Right atrium auricular region (tissue), 2 donors: ENCODE measurements around the gene AGBL4. TPM values are rescaled to one million over a fixed set of nuclear protein-coding genes. Genes with fewer than 3 reads are reported as not detected.

ENCODE experiments used
- DNase-seq: peaks from one replicate; pipeline ENCODE4 v3.0.0-alpha.2; 2019; ENCODE audit warnings: low spot score
- H3K27ac ChIP-seq, 2 donors: fragments of 200-600 bp; sonication (generic); 1 replicate in 1 of 2; 2 replicates in 1 of 2; pipeline ENCODE4 v1.5.1; 2016 to 2019
- H3K27me3 ChIP-seq, 2 donors: fragments of 200-600 bp; sonication (generic); one replicate each; pipeline versions ENCODE4 v1.5.1 to v1.6.0; 2017 to 2019
- H3K36me3 ChIP-seq: fragments of 200-600 bp; sonication (generic); one replicate; pipeline ENCODE4 v1.5.1; 2016
- H3K4me1 ChIP-seq, 2 donors: fragments of 200-600 bp; sonication (generic); one replicate each; pipeline versions ENCODE4 v1.5.1 to v1.6.0; 2017 to 2019
- H3K4me3 ChIP-seq, 2 donors: fragments of 200-600 bp; sonication (generic); 1 replicate in 1 of 2; 2 replicates in 1 of 2; pipeline ENCODE4 v1.5.1; 2017 to 2019; ENCODE audit warnings: mild to moderate bottlenecking in 1 of 2, moderate library complexity in 1 of 2
- H3K9me3 ChIP-seq, 2 donors: fragments of 200-600 bp; sonication (generic); one replicate each; pipeline ENCODE4 v1.5.1; 2019
- total RNA-seq, 2 donors: library from RNA; depleted of rRNA; stranded (reverse); fragments of >200 nt; gene quantifications; one replicate each; pipeline ENCODE4 v1.1.0, GENCODE V29; 2016
- TF ChIP-seq, protein P1 (sequence below), 2 donors: fragments of 200-600 bp; sonication (generic); IDR thresholded peaks; one replicate each; pipeline ENCODE4 v1.5.1; 2019; ENCODE audit warnings: antibody characterized with exemption in 2 of 2

The AGBL4 gene
- total RNA-seq, 2 donors from 2014 or later: 0.94 to 1.7 TPM

GRCh38 chr1:48937732-48938131 lies 1086.0 kb downstream of the AGBL4 start:
- H3K27me3 ChIP-seq: no peaks in the 10 kb centered on the region
- no peaks in the 10 kb centered on the region for H3K9me3 ChIP-seq
- H3K4me3 ChIP-seq: no peak overlapping the region
- no peaks in the 10 kb centered on the region for H3K36me3 ChIP-seq
- no peaks in the 10 kb centered on the region for H3K4me1 ChIP-seq
- TF ChIP-seq, protein P1, sequence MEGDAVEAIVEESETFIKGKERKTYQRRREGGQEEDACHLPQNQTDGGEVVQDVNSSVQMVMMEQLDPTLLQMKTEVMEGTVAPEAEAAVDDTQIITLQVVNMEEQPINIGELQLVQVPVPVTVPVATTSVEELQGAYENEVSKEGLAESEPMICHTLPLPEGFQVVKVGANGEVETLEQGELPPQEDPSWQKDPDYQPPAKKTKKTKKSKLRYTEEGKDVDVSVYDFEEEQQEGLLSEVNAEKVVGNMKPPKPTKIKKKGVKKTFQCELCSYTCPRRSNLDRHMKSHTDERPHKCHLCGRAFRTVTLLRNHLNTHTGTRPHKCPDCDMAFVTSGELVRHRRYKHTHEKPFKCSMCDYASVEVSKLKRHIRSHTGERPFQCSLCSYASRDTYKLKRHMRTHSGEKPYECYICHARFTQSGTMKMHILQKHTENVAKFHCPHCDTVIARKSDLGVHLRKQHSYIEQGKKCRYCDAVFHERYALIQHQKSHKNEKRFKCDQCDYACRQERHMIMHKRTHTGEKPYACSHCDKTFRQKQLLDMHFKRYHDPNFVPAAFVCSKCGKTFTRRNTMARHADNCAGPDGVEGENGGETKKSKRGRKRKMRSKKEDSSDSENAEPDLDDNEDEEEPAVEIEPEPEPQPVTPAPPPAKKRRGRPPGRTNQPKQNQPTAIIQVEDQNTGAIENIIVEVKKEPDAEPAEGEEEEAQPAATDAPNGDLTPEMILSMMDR (IDR thresholded peaks at IDR 0.05): no peak
- DNase-seq: no peak
- H3K27ac ChIP-seq: no peak overlapping the region

- DNase-seq: no peak
- H3K36me3 ChIP-seq: no peaks in the 10 kb centered on the region
- H3K4me3 ChIP-seq: no peak overlapping the region
- no peak overlapping the region for H3K27ac ChIP-seq
- no peaks in the 10 kb centered on the region for H3K27me3 ChIP-seq
- peaks cover 0 to 6% of the 10 kb centered on the region in 2 donors for H3K4me1 ChIP-seq
- TF ChIP-seq, protein P1 (IDR thresholded peaks at IDR 0.05): no peak
- no peaks in the 10 kb centered on the region for H3K9me3 ChIP-seq
These were observed 1087.3 kb downstream of the AGBL4 start for GRCh38 chr1:48936436-48936835.

DNA sequence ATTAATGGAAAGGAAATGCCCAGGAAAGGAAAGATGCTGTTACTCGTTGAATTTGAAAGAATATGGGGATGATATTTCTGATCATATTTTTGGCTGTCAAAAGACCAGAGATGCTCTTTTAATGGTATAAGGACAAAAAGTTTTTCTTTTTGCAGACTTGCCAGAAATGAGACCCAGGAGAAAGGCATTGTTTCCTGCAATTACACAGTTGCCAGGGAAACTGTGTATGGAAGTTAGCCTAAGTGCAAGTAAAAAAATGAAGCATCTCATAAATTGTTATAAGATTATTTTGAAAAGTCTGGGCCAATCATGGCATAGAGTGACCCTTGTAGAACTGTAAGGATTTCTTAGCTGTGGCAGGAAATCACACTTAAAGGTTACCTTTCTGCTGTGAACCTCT lies 1091.4 kb downstream of the AGBL4 start:
- Histone ChIP-seq H3K4me3 (no peak overlapping the region), H3K4me1 (peaks cover 0 to 10% of the 10 kb centered on the region in 2 donors), H3K9me3 (no peaks in the 10 kb centered on the region), H3K27me3 (no peaks in the 10 kb centered on the region), H3K27ac (no peak overlapping the region), H3K36me3 (no peaks in the 10 kb centered on the region)
- no peak for DNase-seq
- TF ChIP-seq, protein P1 (IDR thresholded peaks at IDR 0.05): no peak

DNA sequence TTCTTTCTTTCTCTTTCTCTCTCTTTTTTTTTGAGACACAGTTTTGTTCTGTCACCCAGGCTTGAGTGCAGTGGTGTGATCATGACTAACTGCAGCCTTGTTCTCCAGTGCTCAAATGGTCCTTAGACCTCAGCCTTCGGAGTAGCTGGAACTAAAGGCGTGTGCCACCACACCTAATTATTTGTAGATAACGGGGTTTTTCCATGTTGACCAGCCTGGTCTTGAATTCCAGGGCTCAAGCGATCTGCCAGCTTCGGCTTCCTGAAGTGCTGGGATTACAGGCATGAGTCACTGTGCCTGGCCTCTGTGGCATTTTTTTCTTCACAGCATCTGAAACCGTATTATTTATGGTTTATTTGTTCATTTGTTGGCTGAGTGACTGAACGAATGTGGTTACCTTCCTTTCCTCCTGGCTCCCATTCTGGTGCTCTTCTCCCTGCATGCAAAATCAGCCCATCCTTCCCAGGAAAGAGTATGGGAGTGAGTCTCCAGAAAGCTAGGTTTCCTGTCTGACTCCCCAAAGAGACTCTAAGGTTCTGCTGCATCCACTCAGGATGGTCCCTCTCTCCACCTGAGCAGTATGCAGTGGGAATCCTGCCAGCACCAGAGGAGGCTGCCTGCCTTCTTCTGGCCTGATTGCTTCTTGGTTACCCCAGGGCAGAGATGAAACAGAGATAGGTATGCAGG lies 1092.1 kb downstream of the AGBL4 start:
- H3K36me3 ChIP-seq: no peaks in the 10 kb centered on the region
- H3K4me3 ChIP-seq: no peak overlapping the region
- TF ChIP-seq, protein P1 (IDR thresholded peaks at IDR 0.05): no peak
- no peaks in the 10 kb centered on the region for H3K9me3 ChIP-seq
- H3K27ac ChIP-seq: no peak overlapping the region
- DNase-seq: no peak
- H3K27me3 ChIP-seq: no peaks in the 10 kb centered on the region
- H3K4me1 ChIP-seq: peaks cover 0 to 10% of the 10 kb centered on the region in 2 donors

- H3K27ac ChIP-seq: no peak overlapping the region
- TF ChIP-seq, protein P1 (IDR thresholded peaks at IDR 0.05): no peak
- H3K4me3 ChIP-seq: no peak overlapping the region
- no peaks in the 10 kb centered on the region for H3K9me3 ChIP-seq
- no peak for DNase-seq
- H3K36me3 ChIP-seq: no peaks in the 10 kb centered on the region
- H3K27me3 ChIP-seq: no peaks in the 10 kb centered on the region
- H3K4me1 ChIP-seq: peaks cover 0 to 10% of the 10 kb centered on the region in 2 donors
These were observed 1093.7 kb downstream of the AGBL4 start for GRCh38 chr1:48930011-48930410.

DNA sequence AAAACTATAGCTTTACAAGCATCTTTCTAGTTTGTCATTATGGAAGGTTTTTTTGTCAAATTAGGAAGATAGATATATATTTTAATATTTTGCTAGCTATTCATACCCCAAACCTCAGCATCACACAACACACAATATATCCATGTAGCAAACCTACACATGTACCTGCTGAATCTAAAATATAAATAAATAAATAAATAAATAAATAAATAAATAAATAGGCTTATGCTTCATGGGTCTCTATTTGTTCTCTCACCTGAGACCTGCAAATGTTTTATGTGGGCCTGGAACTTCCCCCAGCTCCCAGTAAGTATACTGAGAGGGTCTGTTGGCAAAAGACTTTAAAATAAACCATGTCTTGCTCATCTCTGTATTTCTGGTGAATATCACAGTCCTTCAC lies 1099.7 kb downstream of the AGBL4 start:
- Histone ChIP-seq H3K4me3 (no peak overlapping the region), H3K9me3 (no peaks in the 10 kb centered on the region), H3K27ac (no peak overlapping the region), H3K27me3 (no peaks in the 10 kb centered on the region), H3K4me1 (no peaks in the 10 kb centered on the region), H3K36me3 (no peaks in the 10 kb centered on the region)
- no peak for DNase-seq
- TF ChIP-seq, protein P1 (IDR thresholded peaks at IDR 0.05): no peak
